Mucosa of descending colon (tissue), 3 donors: Measurements from ENCODE around the gene PTGER2. TPM values are rescaled to one million over a fixed set of nuclear protein-coding genes. Genes with fewer than 3 reads are reported as not detected.

Experiments used
- ATAC-seq: fragments of 200-7000 bp; cut with Tn5 transposase; one replicate; pipeline ENCODE4 v1.9.1; 2020; ENCODE audit warnings: mild to moderate bottlenecking, moderate library complexity
- DNase-seq, 3 donors: peaks; one replicate each; pipeline ENCODE4 v3.0.0-alpha.2; 2020
- H3K36me3 ChIP-seq: fragments of 200-600 bp; one replicate; pipeline ENCODE4 v1.8.0; 2021; ENCODE audit warnings: low read depth, mild to moderate bottlenecking
- H3K4me1 ChIP-seq: fragments of 200-600 bp; one replicate; pipeline ENCODE4 v1.8.0; 2021; ENCODE audit warnings: low read depth, mild to moderate bottlenecking
- H3K4me3 ChIP-seq: fragments of 200-600 bp; one replicate; pipeline ENCODE4 v1.8.0; 2021; ENCODE audit warnings: mild to moderate bottlenecking
- H3K9me3 ChIP-seq: fragments of 200-600 bp; one replicate; pipeline ENCODE4 v1.8.0; 2021; ENCODE audit warnings: mild to moderate bottlenecking
- CTCF ChIP-seq: fragments of 200-600 bp; IDR thresholded peaks from one replicate; pipeline ENCODE4 v1.8.0; 2022; ENCODE audit warnings: antibody characterized with exemption, mild to moderate bottlenecking
- intact Hi-C, 2 donors: fragments of 100-400 bp; cut with DNase I in 1 of 2; cut with micrococcal nuclease in 1 of 2; formaldehyde crosslinking; loops; one replicate each; pipeline versions ENCODE4 v1.11.0 to v1.11.1; 2022; cut with DNase I, micrococcal nuclease
- total RNA-seq, 3 donors: library from RNA; stranded (reverse); fragmentation: NEBNext Ultra II Directional in 2 of 3; extraction: Animal tissue kit (Norgen Biotek cat#: 25700) in 2 of 3; gene quantifications; one replicate each; pipeline versions ENCODE4 v1.2.1 to v1.2.4, GENCODE V29; 2021 to 2023
- donor health status: DM: no; HTN: no; CAD: no; lungs with moderate emphysema.
- donor health status: DM: no; HTN: no; CAD: no.
- donor health status: DM: no; HTN: yes; CAD: no.

PTGER2 gene
- total RNA-seq, 3 donors from 2014 or later: 3.2 to 8.1 (median 4.1) TPM

GRCh38 chr14:52339262-52339661 is 25.1 kb downstream of the PTGER2 start:
- Histone ChIP-seq H3K36me3 (no peaks in the 10 kb centered on the region), H3K4me3 (no peak overlapping the region), H3K9me3 (no peaks in the 10 kb centered on the region), H3K4me1 (peaks cover 7% of the 10 kb centered on the region)
- TF ChIP-seq CTCF: no peak
- intact Hi-C loops: no loop called here
- DNase-seq: no peak
- no peak for ATAC-seq

- ATAC-seq: peak; percentile 49
- intact Hi-C loops: no loop called here
- no peak for TF ChIP-seq CTCF
Measured at GRCh38 chr14:52342849-52343596, 28.9 kb downstream of the PTGER2 start.

GRCh38 chr14:52346778-52347177 is 32.7 kb downstream of the PTGER2 start:
- no peaks in the 10 kb centered on the region for H3K9me3 ChIP-seq
- ATAC-seq (no peak), DNase-seq (no peak)
- H3K4me3 ChIP-seq: no peak overlapping the region
- intact Hi-C loops: no loop called here
- no peaks in the 10 kb centered on the region for H3K4me1 ChIP-seq
- no peaks in the 10 kb centered on the region for H3K36me3 ChIP-seq
- TF ChIP-seq CTCF: no peak

More at GRCh38 chr14:52342849-52343596, 28.9 kb downstream of the PTGER2 start:
- DNase-seq: no peak
- Histone ChIP-seq H3K4me3 (no peak overlapping the region), H3K9me3 (no peaks in the 10 kb centered on the region), H3K4me1 (peaks cover 6% of the 10 kb centered on the region), H3K36me3 (no peaks in the 10 kb centered on the region)

- Histone ChIP-seq H3K9me3 (no peaks in the 10 kb centered on the region), H3K4me3 (no peak overlapping the region), H3K4me1 (no peaks in the 10 kb centered on the region), H3K36me3 (no peaks in the 10 kb centered on the region)
- ATAC-seq (peak; percentile 61), DNase-seq (no peak)
- intact Hi-C loops: no loop called here
- TF ChIP-seq CTCF: no peak
Measured at GRCh38 chr14:52348279-52348678, 34.2 kb downstream of the PTGER2 start.

GRCh38 chr14:52348776-52349175 is 34.7 kb downstream of the PTGER2 start:
- Histone ChIP-seq H3K4me3 (no peak overlapping the region), H3K36me3 (no peaks in the 10 kb centered on the region), H3K4me1 (no peaks in the 10 kb centered on the region), H3K9me3 (no peaks in the 10 kb centered on the region)
- ATAC-seq (no peak), DNase-seq (no peak)
- intact Hi-C loops: no loop called here
- no peak for TF ChIP-seq CTCF
